Activated gamma-delta T cell (primary cell): ENCODE results near the gene C6orf118.

Source experiments
- DNase-seq: peaks from one replicate; lab custom pipeline; 2025; lab: John Stamatoyannopoulos, UW
- total RNA-seq, 2 donors: gene quantifications; one replicate each; lab custom pipeline; 2026; lab: John Stamatoyannopoulos, UW

Gene C6orf118
- 0 to 0.04 reads per million in 2 donors for total RNA-seq

GRCh38 chr6:165308926-165309731, at the start of gene C6orf118:
Gene C6orf118 (minus strand): TSS chr6:165309605. CDS start chr6:165309586, 19 bp downstream.
- DNase-seq = no peak

- no peak for DNase-seq
Measured at GRCh38 chr6:165345700-165346099, 36.3 kb upstream of the C6orf118 start.

- no peak for DNase-seq
Measured at GRCh38 chr6:165340532-165340931, 31.1 kb upstream of the C6orf118 start.

GRCh38 chr6:165325609-165326008, 16.2 kb upstream of the C6orf118 start:
- no peak for DNase-seq

- no peak for DNase-seq
Measured at GRCh38 chr6:165321555-165322145, 12.2 kb upstream of the C6orf118 start.

GRCh38 chr6:165321150-165321549, 11.7 kb upstream of the C6orf118 start:
- DNase-seq = no peak

GRCh38 chr6:165317723-165318122, 8.3 kb upstream of the C6orf118 start:
- no peak for DNase-seq

GRCh38 chr6:165306955-165307354, 2.5 kb downstream of the C6orf118 start:
- no peak for DNase-seq

- DNase-seq = no peak
Measured at GRCh38 chr6:165301372-165302246, 7.8 kb downstream of the C6orf118 start.

- no peak for DNase-seq
Measured at GRCh38 chr6:165300422-165300936, 8.9 kb downstream of the C6orf118 start.

GRCh38 chr6:165298875-165299274, 10.5 kb downstream of the C6orf118 start:
- no peak for DNase-seq

GRCh38 chr6:165298402-165298801, 11.0 kb downstream of the C6orf118 start:
- no peak for DNase-seq

- no peak for DNase-seq
Measured at GRCh38 chr6:165292657-165293056, 16.7 kb downstream of the C6orf118 start.

- no peak for DNase-seq
Measured at GRCh38 chr6:165274611-165275010, 34.8 kb downstream of the C6orf118 start.

GRCh38 chr6:165272585-165272984, 36.8 kb downstream of the C6orf118 start:
- no peak for DNase-seq

- DNase-seq = no peak
Measured at GRCh38 chr6:165268987-165269386, 40.4 kb downstream of the C6orf118 start.

GRCh38 chr6:165266621-165267020, 42.8 kb downstream of the C6orf118 start:
- DNase-seq = no peak

- DNase-seq = no peak
Measured at GRCh38 chr6:165266191-165266590, 43.2 kb downstream of the C6orf118 start.

- no peak for DNase-seq
Measured at GRCh38 chr6:165260462-165260861, 48.9 kb downstream of the C6orf118 start.

GRCh38 chr6:165249808-165250207, 59.6 kb downstream of the C6orf118 start:
- DNase-seq = no peak

GRCh38 chr6:165245701-165246100, 63.7 kb downstream of the C6orf118 start:
- no peak for DNase-seq

GRCh38 chr6:165245287-165245686, 64.1 kb downstream of the C6orf118 start:
- DNase-seq = no peak
